Superior temporal gyrus (tissue), 1 donor: ENCODE measurements around the gene SCYL1.

Source experiments
- DNase-seq: peaks from one replicate; pipeline ENCODE4 v3.0.0-alpha.2; 2016; ENCODE audit errors: extremely low spot score

Gene SCYL1

GRCh38 chr11:65524741-65525545 is at the start of gene SCYL1:
Gene SCYL1, plus strand, starts transcription at chr11:65525083. Its CDS starts 71 bp downstream, at chr11:65525154.
- peak; percentile 51 for DNase-seq

DNA sequence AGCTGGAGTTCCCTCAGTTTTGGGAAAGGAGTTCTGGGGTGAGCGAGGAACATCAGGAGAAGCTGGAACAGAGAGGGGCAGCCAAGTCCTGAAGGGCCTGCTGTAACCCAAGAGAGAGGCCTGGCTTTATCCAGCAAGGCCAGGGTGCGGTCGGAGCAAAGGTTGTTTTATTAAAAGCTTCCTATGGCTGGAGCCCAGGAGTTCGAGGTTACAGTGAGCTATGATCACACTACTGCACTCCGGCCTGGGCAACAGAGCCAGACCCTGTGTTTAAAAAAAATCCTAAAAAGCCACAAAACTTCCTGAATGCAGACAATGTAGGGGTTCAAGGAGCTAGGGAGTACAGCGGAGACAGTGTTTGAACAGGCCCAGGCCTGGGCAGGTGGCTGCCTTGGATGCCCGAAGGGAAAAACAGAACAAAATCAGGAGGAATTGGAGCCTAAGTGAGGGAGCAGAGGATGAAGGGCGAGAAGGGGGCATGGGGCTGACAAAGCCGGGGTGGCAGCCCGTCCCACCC is 48.2 kb upstream of the SCYL1 start:
- no peak for DNase-seq

- DNase-seq: peak; percentile 97
Measured at GRCh38 chr11:65477149-65477965, 47.5 kb upstream of the SCYL1 start.

GRCh38 chr11:65478388-65479183 is 46.3 kb upstream of the SCYL1 start:
- DNase-seq: peak; percentile 60

- peak; percentile 95 for DNase-seq
Measured at GRCh38 chr11:65479184-65480145, 45.4 kb upstream of the SCYL1 start.

GRCh38 chr11:65482306-65482850 is 42.5 kb upstream of the SCYL1 start:
- peak; percentile 56 for DNase-seq

DNA sequence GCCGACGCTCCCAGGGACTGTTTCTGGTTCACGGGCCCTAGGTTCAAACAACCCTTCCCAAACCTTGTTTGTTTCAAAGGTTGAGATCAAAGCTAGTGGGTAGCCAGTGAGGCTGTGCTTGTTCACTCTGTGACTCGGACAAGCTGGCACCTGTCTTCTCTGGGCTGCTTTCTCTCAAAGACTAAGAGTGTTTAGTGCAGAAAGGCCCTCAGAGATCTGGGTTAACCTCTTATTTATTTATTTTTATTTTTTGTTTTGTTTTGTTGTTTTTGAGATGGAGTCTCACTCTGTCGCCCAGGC is 39.0 kb upstream of the SCYL1 start:
- no peak for DNase-seq

DNA sequence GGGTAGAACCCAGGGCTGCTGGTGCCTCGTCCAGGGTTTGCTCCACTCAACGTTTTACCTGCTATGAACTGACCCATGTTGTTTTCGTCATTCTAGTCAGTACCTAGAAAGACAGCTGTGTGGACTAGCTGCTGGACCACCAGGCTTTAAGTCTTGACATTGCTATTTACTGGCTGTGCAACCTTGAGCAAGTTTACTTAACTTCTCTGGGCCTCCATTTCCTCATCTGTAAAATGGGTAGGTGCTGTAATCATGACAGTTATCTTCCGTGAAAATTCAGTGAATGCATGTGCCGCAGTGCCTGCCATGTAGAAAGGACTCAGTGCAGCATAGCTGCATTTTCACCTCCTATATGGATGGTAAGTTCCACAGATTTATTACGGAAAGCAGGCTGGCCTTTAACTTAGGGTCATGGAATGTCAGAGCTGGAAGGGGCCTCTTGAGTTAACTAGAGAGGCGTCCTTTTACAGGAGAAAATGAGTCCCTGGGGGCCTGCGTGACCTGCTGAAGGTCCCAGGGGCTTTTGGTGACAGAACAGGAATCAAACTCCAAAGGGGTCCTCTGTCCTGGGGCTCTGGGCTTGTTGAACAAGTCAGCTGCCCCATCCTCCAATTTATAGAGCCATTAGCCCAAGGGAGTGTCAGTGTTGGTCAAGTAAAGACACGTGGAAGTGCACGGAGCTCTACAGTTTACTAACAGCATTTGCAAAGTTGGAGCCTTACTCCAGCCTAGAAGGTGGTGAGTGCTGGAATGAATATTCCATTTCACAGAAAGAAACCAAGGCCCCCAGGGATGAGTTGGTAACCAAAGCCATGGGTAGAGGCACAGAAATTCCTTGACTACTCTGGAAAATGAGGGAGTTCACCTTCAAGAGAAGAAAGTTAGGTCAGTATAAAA is 38.1 kb upstream of the SCYL1 start:
- no peak for DNase-seq

- DNase-seq: peak; percentile 100
Measured at GRCh38 chr11:65487467-65488272, 37.2 kb upstream of the SCYL1 start.

DNA sequence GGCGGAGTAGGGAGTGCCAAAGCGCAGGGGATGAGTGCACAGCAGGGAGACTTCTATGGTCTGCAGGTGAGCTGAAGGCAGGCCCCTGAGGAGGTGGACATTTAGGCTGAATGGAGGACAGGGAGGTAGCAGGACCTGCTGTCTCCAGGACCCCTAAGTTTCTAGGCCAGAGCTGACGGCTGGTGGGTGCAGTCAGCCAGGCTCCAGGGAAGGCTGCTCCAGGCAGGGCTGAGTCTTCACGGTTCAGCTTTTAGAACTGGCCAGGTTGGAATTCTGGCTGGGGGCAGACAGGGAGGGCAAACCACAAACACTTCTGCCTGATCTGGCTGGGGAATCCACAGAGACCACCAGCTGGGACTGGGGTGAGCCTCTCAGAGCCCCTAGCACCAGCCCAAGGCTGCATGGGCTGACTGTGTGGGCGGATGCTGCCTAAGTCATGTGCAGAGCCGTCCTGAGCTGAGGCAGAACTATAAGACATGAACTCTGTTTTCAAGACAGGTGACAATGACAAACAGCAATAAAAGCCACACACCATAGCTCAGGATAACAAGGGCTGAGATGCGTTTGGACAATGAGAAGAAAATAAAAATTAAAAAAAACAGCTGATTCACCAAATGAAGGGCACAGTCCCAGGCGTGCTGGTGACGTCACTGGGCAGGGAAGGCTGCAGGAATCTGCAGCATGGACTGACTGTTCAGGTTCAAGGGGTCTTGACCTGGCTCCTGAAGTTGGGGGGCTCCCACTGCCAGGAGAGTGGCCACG is 36.4 kb upstream of the SCYL1 start:
- DNase-seq: peak; percentile 74

GRCh38 chr11:65489035-65489705 is 35.7 kb upstream of the SCYL1 start:
- DNase-seq: peak; percentile 71

DNA sequence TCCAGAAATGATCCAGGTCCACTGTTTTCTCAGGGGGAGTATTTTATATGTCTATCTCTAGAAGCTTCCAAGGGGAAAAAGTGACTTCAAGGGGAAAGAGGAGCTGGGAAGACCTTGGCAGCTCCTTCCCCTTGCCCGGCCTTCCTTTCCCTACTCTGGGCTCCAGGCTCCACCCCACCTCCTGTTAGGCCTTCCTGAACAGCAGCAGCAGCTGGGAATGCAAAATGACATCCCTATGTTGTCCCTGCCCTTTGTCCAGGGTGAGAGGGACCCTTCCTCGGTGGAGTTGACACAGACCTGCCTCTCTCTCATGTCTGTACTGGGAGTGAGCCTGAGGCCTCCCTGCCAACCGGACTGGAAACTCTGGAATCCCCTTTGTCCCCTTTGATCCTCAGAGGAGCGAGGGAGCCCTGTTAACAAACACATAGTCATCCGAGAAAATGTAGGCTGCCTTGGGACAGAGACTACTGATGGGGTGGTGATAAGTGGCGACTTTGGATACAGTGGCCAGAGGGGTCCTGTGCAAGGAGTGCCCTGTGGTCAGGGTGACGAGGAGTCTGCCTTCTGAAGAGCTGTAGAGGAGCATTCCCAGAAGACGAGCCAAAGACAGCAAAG is 35.1 kb upstream of the SCYL1 start:
- peak; percentile 58 for DNase-seq

DNA sequence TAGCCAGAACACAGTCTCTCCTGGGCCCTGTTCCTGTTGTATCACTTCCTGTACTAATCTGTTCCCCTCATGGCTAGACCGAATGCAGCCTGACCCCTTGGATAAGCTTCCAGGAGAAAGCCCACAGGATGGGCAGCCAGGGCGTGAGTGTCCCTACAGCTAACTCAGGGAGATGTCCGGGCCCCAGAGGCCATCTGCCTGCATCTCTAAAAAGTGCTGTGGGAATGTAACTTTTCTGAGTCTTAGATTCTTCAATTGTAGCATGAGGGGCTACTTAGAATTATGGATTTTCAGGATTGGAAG is 33.8 kb upstream of the SCYL1 start:
- peak; percentile 33 for DNase-seq

DNA sequence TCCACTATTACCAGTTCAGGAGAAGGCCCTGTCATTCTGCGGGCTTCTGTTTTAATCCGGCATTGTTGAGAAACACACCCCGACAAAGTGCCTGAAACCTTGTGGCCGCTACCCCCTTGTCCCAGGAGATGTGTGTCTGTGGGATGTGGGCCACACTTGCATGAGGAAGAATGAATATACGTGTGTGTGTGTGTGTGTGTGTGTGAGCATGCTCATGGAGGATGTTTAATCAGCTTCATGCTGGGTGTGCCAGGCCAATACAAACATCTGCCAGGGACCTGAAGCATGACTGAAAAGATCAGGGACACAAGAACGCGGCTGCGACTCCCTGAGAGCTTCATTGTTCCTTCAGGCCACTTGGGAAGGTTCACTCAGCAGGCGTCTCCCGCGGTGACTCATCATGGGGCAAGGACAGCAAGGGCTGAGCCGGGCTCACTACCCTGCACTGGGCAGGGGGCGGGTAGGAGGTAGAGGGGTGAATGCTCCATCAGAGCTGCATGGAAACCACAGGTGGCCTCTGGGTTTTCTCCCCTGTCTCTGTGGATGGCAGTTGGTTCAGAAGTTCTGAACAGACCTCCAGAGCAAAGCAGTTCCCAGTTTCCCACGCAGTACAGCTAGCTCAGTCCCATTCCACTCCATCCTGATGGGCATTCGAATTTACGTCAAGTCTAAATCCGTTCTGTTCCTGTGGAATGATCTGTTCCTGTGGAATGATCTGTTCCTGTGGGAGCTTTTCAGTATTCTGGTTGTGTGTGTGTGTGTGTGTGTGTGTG is 33.1 kb upstream of the SCYL1 start:
- no peak for DNase-seq

DNA sequence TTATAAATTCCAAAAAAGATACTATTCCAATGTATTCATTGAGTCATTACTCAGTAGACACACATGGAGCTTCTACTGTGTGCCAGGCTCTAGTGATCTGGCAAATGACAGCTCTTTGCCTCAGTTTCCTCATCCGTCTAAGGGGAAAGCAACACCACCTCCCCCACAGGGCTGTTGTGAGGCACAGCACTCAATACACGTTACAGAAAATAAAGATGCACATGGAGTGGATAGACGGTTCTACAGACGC is 32.6 kb upstream of the SCYL1 start:
- DNase-seq: peak; percentile 85

- peak; percentile 88 for DNase-seq
Measured at GRCh38 chr11:65492637-65493366, 32.1 kb upstream of the SCYL1 start.
